Lung (tissue), 12 donors: ENCODE data around the gene CNEP1R1. TPM values are rescaled to one million over a fixed set of nuclear protein-coding genes. Genes with fewer than 3 reads are reported as not detected.

Experiments
- ATAC-seq: fragments of 200-7000 bp; cut with Tn5 transposase; one replicate; pipeline ENCODE4 v1.9.1; 2020; ENCODE audit warnings: moderate number of reproducible peaks; ENCODE audit not compliant: insufficient read depth, low FRiP score
- DNase-seq, 3 donors: peaks; one replicate each; pipeline ENCODE4 v3.0.0-alpha.2; 2013 to 2017
- H3K27ac ChIP-seq, 2 donors: one replicate each; pipeline ENCODE4 v1.5.1; 2013; ENCODE audit warnings: mild to moderate bottlenecking in 2 of 2, moderate library complexity in 2 of 2, control low read depth in 1 of 2, inconsistent platforms in 1 of 2, low read depth in 1 of 2, low read length in 1 of 2
- H3K27me3 ChIP-seq, 3 donors: one replicate each; pipeline ENCODE4 v1.5.1; 2013; ENCODE audit warnings: low read length in 2 of 3; ENCODE audit not compliant: control insufficient read depth in 3 of 3, insufficient read depth in 3 of 3
- H3K36me3 ChIP-seq, 4 donors: one replicate each; pipeline ENCODE4 v1.5.1; 2013; ENCODE audit warnings: low read length in 4 of 4, mild to moderate bottlenecking in 1 of 4, moderate library complexity in 1 of 4; ENCODE audit not compliant: control insufficient read depth in 4 of 4, insufficient read depth in 4 of 4
- H3K4me1 ChIP-seq, 5 donors: one replicate each; pipeline ENCODE4 v1.5.1; 2013; ENCODE audit warnings: low read length in 5 of 5, mild to moderate bottlenecking in 2 of 5, moderate library complexity in 1 of 5; ENCODE audit not compliant: control insufficient read depth in 5 of 5, insufficient read depth in 5 of 5
- H3K4me3 ChIP-seq: one replicate; pipeline ENCODE4 v1.5.1; 2013; ENCODE audit warnings: mild to moderate bottlenecking, control low read depth, moderate library complexity
- H3K9ac ChIP-seq, 2 donors: one replicate each; pipeline ENCODE4 v1.5.1; 2013; ENCODE audit warnings: low read length in 2 of 2, control low read depth in 1 of 2; ENCODE audit not compliant: insufficient read depth in 1 of 2
- H3K9me3 ChIP-seq, 4 donors: one replicate each; pipeline ENCODE4 v1.5.1; 2013; ENCODE audit warnings: low read length in 3 of 4, mild to moderate bottlenecking in 1 of 4, moderate library complexity in 1 of 4; ENCODE audit not compliant: control insufficient read depth in 4 of 4, insufficient read depth in 3 of 4
- CTCF ChIP-seq: IDR thresholded peaks from 2 replicates; pipeline ENCODE4 v1.5.1; 2012; ENCODE audit warnings: mild to moderate bottlenecking; ENCODE audit errors: control extremely low read depth, extremely low read depth
- WGBS, 2 donors: extraction: QIAGEN DNeasy Blood & Tissue Kit; methylation state at CpG; one replicate each; pipeline ENCODE4 v1.1.7; 2013; 5-methylcytosine and 5-hydroxymethylcytosine counted together
- polyA plus RNA-seq, 2 donors: library from polyadenylated mRNA; stranded (reverse); fragments of 200-250 nt; gene quantifications; one replicate each; pipeline ENCODE4 v1.2.1, GENCODE V29; 2013
- total RNA-seq, 2 donors: library from RNA; depleted of rRNA in 1 of 2; stranded (reverse); fragments of >200 nt in 1 of 2; gene quantifications; one replicate each; pipeline ENCODE4 v1.2.1, GENCODE V29; 2014 to 2021
- donor health status: control.
- donor health status: control.
- donor health status: Bipolar disorder and iron deficiency.
- donor health status: healthy.
- donor health status: DM: yes; HTN: yes; CAD: no.

The CNEP1R1 gene
- total and polyA plus RNA-seq, 4 donors, result 13.8 to 23.2 (median 17.4) TPM

GRCh38 chr16:50065241-50065623, 40.2 kb downstream of the CNEP1R1 start:
- H3K4me3 ChIP-seq, result no peak overlapping the region
- ATAC-seq, result no peak

GRCh38 chr16:50065624-50066481, 40.8 kb downstream of the CNEP1R1 start, which contains the start of gene HEATR3:
TSS of gene HEATR3 (plus strand) at chr16:50065970. CDS start at chr16:50066132, 162 bp downstream.
- peak; percentile 93 to 97 (median 93) for DNase-seq
- peak within 1 kb of the TSS; percentile 86 for H3K4me3 ChIP-seq
- 3% methylated on average over 78 to 91 of the region's 91 CpGs for WGBS, 2 donors

More at GRCh38 chr16:50065241-50065623, 40.2 kb downstream of the CNEP1R1 start:
- Histone ChIP-seq H3K9ac (peak overlapping the region in 1 of 2 donors; percentile 57), H3K9me3 (no peaks in the 10 kb centered on the region), H3K27ac (no peak overlapping the region), H3K4me1 (peaks cover 0 to 14% (median 6%) of the 10 kb centered on the region in 5 donors), H3K36me3 (peaks cover 0 to 8% (median 2%) of the 10 kb centered on the region in 4 donors), H3K27me3 (no peaks in the 10 kb centered on the region)
- TF ChIP-seq CTCF, result no peak
- 84 to 86% methylated on average over 8 of the region's 8 CpGs for WGBS, 2 donors
- DNase-seq, result no peak

GRCh38 chr16:50066482-50067289, 41.7 kb downstream of the CNEP1R1 start:
- Histone ChIP-seq H3K4me3 (peak overlapping the region; percentile 86), H3K9me3 (no peaks in the 10 kb centered on the region), H3K4me1 (peaks cover 0 to 14% (median 6%) of the 10 kb centered on the region in 5 donors), H3K9ac (peak overlapping the region; percentile 2 to 43), H3K27me3 (no peaks in the 10 kb centered on the region), H3K36me3 (peaks cover 0 to 12% (median 2%) of the 10 kb centered on the region in 4 donors), H3K27ac (peak overlapping the region; percentile 96 to 98)
- no peak for DNase-seq
- ATAC-seq, result no peak
- 24 to 30% methylated on average over 31 to 34 of the region's 34 CpGs for WGBS, 2 donors
- TF ChIP-seq CTCF, result no peak

More at GRCh38 chr16:50065624-50066481, 40.8 kb downstream of the CNEP1R1 start, which contains the start of gene HEATR3:
- peak within 1 kb of the TSS; percentile 96 to 98 for H3K27ac ChIP-seq
- peaks cover 0 to 11% (median 2%) of the 10 kb centered on the region in 4 donors for H3K36me3 ChIP-seq
- H3K27me3 ChIP-seq, result no peaks in the 10 kb centered on the region
- no peaks in the 10 kb centered on the region for H3K9me3 ChIP-seq
- peak within 1 kb of the TSS; percentile 43 to 57 for H3K9ac ChIP-seq
- TF ChIP-seq CTCF, result no peak
- H3K4me1 ChIP-seq, result peaks cover 0 to 14% (median 6%) of the 10 kb centered on the region in 5 donors
- ATAC-seq, result peak; percentile 94
